Panc1 (cell line): ENCODE results near the gene RBCK1. TPM values are rescaled to one million over a fixed set of nuclear protein-coding genes. Genes with fewer than 3 reads are reported as not detected.

Source experiments
- ATAC-seq: fragments of 200-7000 bp; cut with Tn5 transposase; 2 replicates; pipeline ENCODE4 v1.9.1; 2020; ENCODE audit warnings: mild to moderate bottlenecking, moderate library complexity
- BruUV-seq: library from RNA; stranded (reverse); fragments of 400-500 nt; replicated peaks from 2 replicates; lab custom pipeline; 2021; lab: Mats Ljungman, UMichigan
- CTCF ChIA-PET: fragments of 300-600 bp; sonication (Branson Sonifier 250); formaldehyde crosslinking; loops from one replicate; lab custom pipeline; 2022; ENCODE audit warnings: antibody characterized with exemption; lab: Charles Lee
- POLR2A ChIA-PET: fragments of 300-600 bp; sonication (Branson Sonifier 250); formaldehyde crosslinking; loops from one replicate; lab custom pipeline; 2022; ENCODE audit warnings: antibody characterized with exemption; lab: Charles Lee
- DNase-seq: peaks from one replicate; pipeline ENCODE4 v3.0.0-alpha.2; 2010; ENCODE audit warnings: low read depth, low spot score
- H3K27ac ChIP-seq: 2 replicates; pipeline ENCODE4 v1.5.1; 2011; ENCODE audit warnings: mild to moderate bottlenecking, low read length, inconsistent platforms
- H3K27me3 ChIP-seq: fragments of 200-500 bp; sonication (Bioruptor generic); 2 replicates; pipeline ENCODE4 v1.6.0; 2014; ENCODE audit warnings: low read length, inconsistent platforms; ENCODE audit not compliant: control insufficient read depth, insufficient read depth
- H3K36me3 ChIP-seq: fragments of 200-500 bp; sonication (Bioruptor generic); 2 replicates; pipeline ENCODE4 v1.5.1; 2014; ENCODE audit warnings: inconsistent platforms, mild to moderate bottlenecking, low read length, moderate library complexity; ENCODE audit not compliant: control insufficient read depth, insufficient read depth
- H3K4me1 ChIP-seq: 2 replicates; pipeline ENCODE4 v1.5.1; 2011; ENCODE audit warnings: inconsistent platforms, mild to moderate bottlenecking, low read length, moderate library complexity; ENCODE audit not compliant: control insufficient read depth, insufficient read depth
- H3K4me3 ChIP-seq, 2 experiments: 2 replicates each; pipeline ENCODE4 v1.5.1; 2011 to 2012; ENCODE audit warnings: low read depth in 2 of 2, low read length in 2 of 2, mild to moderate bottlenecking in 2 of 2, inconsistent platforms in 1 of 2, moderate library complexity in 1 of 2
- H3K9me3 ChIP-seq: fragments of 200-500 bp; sonication (Bioruptor generic); 2 replicates; pipeline ENCODE4 v1.5.1; 2014; ENCODE audit warnings: low read depth, mild to moderate bottlenecking, inconsistent platforms, low read length, moderate library complexity; ENCODE audit not compliant: control insufficient read depth, insufficient read depth
- CTCF ChIP-seq: fragments of 450-650 bp; IDR thresholded peaks from 2 replicates; pipeline ENCODE4 v1.5.1; 2017; ENCODE audit warnings: mild to moderate bottlenecking
- POLR2AphosphoS5 ChIP-seq: IDR thresholded peaks from 2 replicates; pipeline ENCODE4 v1.6.1; 2012; ENCODE audit warnings: mild to moderate bottlenecking, low read depth, low read length, moderate library complexity
- SIN3A ChIP-seq: IDR thresholded peaks from 2 replicates; pipeline ENCODE4 v1.6.1; 2012; ENCODE audit warnings: low read depth, mild to moderate bottlenecking, low read length, moderate library complexity, borderline replicate concordance; ENCODE audit not compliant: insufficient read depth
- TCF7L2 ChIP-seq: IDR thresholded peaks from 2 replicates; pipeline ENCODE4 v1.6.1; 2011; ENCODE audit warnings: mild to moderate bottlenecking, low read depth, low read length, inconsistent platforms
- in situ Hi-C: cut with HindIII; loops from 2 replicates; pipeline ENCODE4 v1.10.0; 2016; ENCODE audit warnings: low sequenced_read_pairs, low pct_unique_long_range_greater_than_20kb
- intact Hi-C: fragments of 100-400 bp; cut with micrococcal nuclease; formaldehyde crosslinking; loops from one replicate; pipeline ENCODE4 v1.10.0; 2022; ENCODE audit not compliant: unreplicated experiment
- total RNA-seq: library from RNA; stranded (reverse); gene quantifications from one replicate; pipeline ENCODE4 v1.2.1, GENCODE V29; 2021; ENCODE audit not compliant: unreplicated experiment
- TF ChIP-seq, protein P1 (sequence below), 2 experiments: IDR thresholded peaks; 2 replicates each; pipeline ENCODE4 v1.6.1; 2011 to 2012; ENCODE audit warnings: low read depth in 2 of 2, control low read depth in 1 of 2, low read length in 1 of 2, mild to moderate bottlenecking in 1 of 2, moderate library complexity in 1 of 2; ENCODE audit not compliant: insufficient read depth in 1 of 2

Gene RBCK1
- total RNA-seq, 1 experiment from 2014 or later = 97.1 TPM

- DNase-seq (no peak), ATAC-seq (no peak)
- intact Hi-C loops (no loop called here), in situ Hi-C loops (no loop called here)
- CTCF ChIA-PET = interaction anchor here (0.9 kb wide), 1 partner anchor 11 kb away, joined by 4 read pairs; no protein-coding TSS in a partner anchor
- POLR2A ChIA-PET = no interaction called here
- H3K9me3 ChIP-seq = no peaks in the 10 kb centered on the region
- H3K36me3 ChIP-seq = no peaks in the 10 kb centered on the region
- TF ChIP-seq SIN3A = no peak
- TF ChIP-seq TCF7L2 = no peak
- TF ChIP-seq CTCF = no peak
- TF ChIP-seq, protein P1, sequence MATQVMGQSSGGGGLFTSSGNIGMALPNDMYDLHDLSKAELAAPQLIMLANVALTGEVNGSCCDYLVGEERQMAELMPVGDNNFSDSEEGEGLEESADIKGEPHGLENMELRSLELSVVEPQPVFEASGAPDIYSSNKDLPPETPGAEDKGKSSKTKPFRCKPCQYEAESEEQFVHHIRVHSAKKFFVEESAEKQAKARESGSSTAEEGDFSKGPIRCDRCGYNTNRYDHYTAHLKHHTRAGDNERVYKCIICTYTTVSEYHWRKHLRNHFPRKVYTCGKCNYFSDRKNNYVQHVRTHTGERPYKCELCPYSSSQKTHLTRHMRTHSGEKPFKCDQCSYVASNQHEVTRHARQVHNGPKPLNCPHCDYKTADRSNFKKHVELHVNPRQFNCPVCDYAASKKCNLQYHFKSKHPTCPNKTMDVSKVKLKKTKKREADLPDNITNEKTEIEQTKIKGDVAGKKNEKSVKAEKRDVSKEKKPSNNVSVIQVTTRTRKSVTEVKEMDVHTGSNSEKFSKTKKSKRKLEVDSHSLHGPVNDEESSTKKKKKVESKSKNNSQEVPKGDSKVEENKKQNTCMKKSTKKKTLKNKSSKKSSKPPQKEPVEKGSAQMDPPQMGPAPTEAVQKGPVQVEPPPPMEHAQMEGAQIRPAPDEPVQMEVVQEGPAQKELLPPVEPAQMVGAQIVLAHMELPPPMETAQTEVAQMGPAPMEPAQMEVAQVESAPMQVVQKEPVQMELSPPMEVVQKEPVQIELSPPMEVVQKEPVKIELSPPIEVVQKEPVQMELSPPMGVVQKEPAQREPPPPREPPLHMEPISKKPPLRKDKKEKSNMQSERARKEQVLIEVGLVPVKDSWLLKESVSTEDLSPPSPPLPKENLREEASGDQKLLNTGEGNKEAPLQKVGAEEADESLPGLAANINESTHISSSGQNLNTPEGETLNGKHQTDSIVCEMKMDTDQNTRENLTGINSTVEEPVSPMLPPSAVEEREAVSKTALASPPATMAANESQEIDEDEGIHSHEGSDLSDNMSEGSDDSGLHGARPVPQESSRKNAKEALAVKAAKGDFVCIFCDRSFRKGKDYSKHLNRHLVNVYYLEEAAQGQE (IDR thresholded peaks at IDR 0.05; ENCODE audit: insufficient read depth in 1 of 2, low read depth in 2 of 2, low read length in 1 of 2) = no peak
- TF ChIP-seq POLR2AphosphoS5 = no peak
- H3K4me1 ChIP-seq = peaks cover 21% of the 10 kb centered on the region
- no peaks in the 10 kb centered on the region for H3K27me3 ChIP-seq
- no peak overlapping the region for H3K4me3 ChIP-seq
- peak overlapping the region; percentile 46; the same call in 1 of the 2 replicates for H3K27ac ChIP-seq
- no TSS peak for BruUV-seq
These were observed 46.5 kb upstream of the RBCK1 start for GRCh38 chr20:361561-361960.

GRCh38 chr20:362271-363254 is 45.5 kb upstream of the RBCK1 start:
- DNase-seq (no peak), ATAC-seq (peak; percentile 63)
- no peaks in the 10 kb centered on the region for H3K9me3 ChIP-seq
- no peak for TF ChIP-seq SIN3A
- TF ChIP-seq CTCF = no peak
- TF ChIP-seq, protein P1 (IDR thresholded peaks at IDR 0.05; ENCODE audit: insufficient read depth in 1 of 2, low read depth in 2 of 2, low read length in 1 of 2) = no peak
- no peak for TF ChIP-seq TCF7L2
- TF ChIP-seq POLR2AphosphoS5 = no peak
- H3K27ac ChIP-seq = peak overlapping the region; percentile 62; the same call in 1 of the 2 replicates
- H3K27me3 ChIP-seq = no peaks in the 10 kb centered on the region
- H3K4me3 ChIP-seq = no peak overlapping the region
- H3K4me1 ChIP-seq = peaks cover 24% of the 10 kb centered on the region
- in situ Hi-C loops = no loop called here
- POLR2A ChIA-PET = interaction anchor here (1.0 kb wide), 1 partner anchor 31 kb away, joined by 3 read pairs; no protein-coding TSS in a partner anchor
- BruUV-seq = no TSS peak
- CTCF ChIA-PET = interaction anchor here (0.6 to 0.9 kb wide), 2 partner anchors 10 to 59 kb away, joined by 4 to 5 read pairs; no protein-coding TSS in a partner anchor
- intact Hi-C loops = no loop called here
- no peaks in the 10 kb centered on the region for H3K36me3 ChIP-seq
